ENCODE data around the gene HLA-DPB1.
"Not testable (repeated sequence)": the region's sequence is repeated elsewhere in the genome, so short reads cannot be mapped to it uniquely, and the experiment has no call there.

HLA-DPB1 gene

GRCh38 chr6:33075568-33076405 is at the start of gene HLA-DPB1:
Gene HLA-DPB1, plus strand, starts transcription at chr6:33075990. Its CDS starts 52 bp downstream, at chr6:33076042.
- no peak for DNase-seq

GRCh38 chr6:33028220-33028849 is 47.5 kb upstream of the HLA-DPB1 start:
- DNase-seq: no peak

GRCh38 chr6:33029328-33030184 is 46.2 kb upstream of the HLA-DPB1 start:
- no peak for DNase-seq

GRCh38 chr6:33030245-33030644 is 45.5 kb upstream of the HLA-DPB1 start:
- no peak for DNase-seq

- no peak for DNase-seq
Observed at GRCh38 chr6:33034554-33034953, 41.2 kb upstream of the HLA-DPB1 start.

- no peak for DNase-seq
Observed at GRCh38 chr6:33036535-33036934, 39.3 kb upstream of the HLA-DPB1 start.

GRCh38 chr6:33040157-33040556 is 35.6 kb upstream of the HLA-DPB1 start:
- DNase-seq: no peak

GRCh38 chr6:33049323-33050013 is 26.3 kb upstream of the HLA-DPB1 start:
- no peak for DNase-seq

- DNase-seq: no peak
Observed at GRCh38 chr6:33050014-33050810, 25.6 kb upstream of the HLA-DPB1 start.

- no peak for DNase-seq
Observed at GRCh38 chr6:33052627-33053026, 23.2 kb upstream of the HLA-DPB1 start.

- no peak for DNase-seq
Observed at GRCh38 chr6:33053230-33053629, 22.6 kb upstream of the HLA-DPB1 start.

- DNase-seq: no peak
Observed at GRCh38 chr6:33057222-33058150, 18.3 kb upstream of the HLA-DPB1 start.

GRCh38 chr6:33061987-33062386 is 13.8 kb upstream of the HLA-DPB1 start:
- no peak for DNase-seq

GRCh38 chr6:33063435-33063834 is 12.4 kb upstream of the HLA-DPB1 start:
- DNase-seq: not testable (repeated sequence)

- no peak for DNase-seq
Observed at GRCh38 chr6:33064723-33065122, 11.1 kb upstream of the HLA-DPB1 start.

- DNase-seq: no peak
Observed at GRCh38 chr6:33065312-33065711, 10.5 kb upstream of the HLA-DPB1 start.

- DNase-seq: no peak
Observed at GRCh38 chr6:33066917-33067521, 8.8 kb upstream of the HLA-DPB1 start.

- no peak for DNase-seq
Observed at GRCh38 chr6:33069021-33069738, 6.6 kb upstream of the HLA-DPB1 start.

- DNase-seq: no peak
Observed at GRCh38 chr6:33070909-33071308, 4.9 kb upstream of the HLA-DPB1 start.

GRCh38 chr6:33071569-33071968 is 4.2 kb upstream of the HLA-DPB1 start:
- DNase-seq: no peak

All from cortex of kidney (tissue), 1 donor.